OCI-LY1 (cell line): ENCODE data around the gene ST3GAL4.

Experiments
- H2AFZ ChIP-seq: fragments of 200-600 bp; sonication (generic), shearing (Covaris generic); 2 replicates; pipeline ENCODE4 v1.6.0; 2014; ENCODE audit warnings: antibody characterized with exemption, mild to moderate bottlenecking, low read length
- H3F3A ChIP-seq: fragments of 200-600 bp; sonication (generic), shearing (Covaris generic); 2 replicates; pipeline ENCODE4 v1.6.0; 2014; ENCODE audit warnings: mild to moderate bottlenecking, antibody characterized with exemption, low read length, moderate library complexity; ENCODE audit not compliant: insufficient read depth
- H3K27ac ChIP-seq: fragments of 200-600 bp; sonication (generic); 2 replicates; pipeline ENCODE4 v1.5.1; 2014; ENCODE audit warnings: low read length, mixed run types, mild to moderate bottlenecking, low read depth; ENCODE audit not compliant: poor library complexity, severe bottlenecking
- H3K27me3 ChIP-seq: fragments of 200-600 bp; sonication (generic); 2 replicates; pipeline ENCODE4 v1.6.0; 2014; ENCODE audit warnings: antibody characterized with exemption, mild to moderate bottlenecking, low read length, moderate library complexity; ENCODE audit not compliant: insufficient read depth
- H3K36me3 ChIP-seq: fragments of 200-600 bp; sonication (generic); 2 replicates; pipeline ENCODE4 v1.6.1; 2014; ENCODE audit warnings: mild to moderate bottlenecking, antibody characterized with exemption, low read length, moderate library complexity, mixed read lengths; ENCODE audit not compliant: insufficient read depth
- H3K4me1 ChIP-seq: fragments of 200-600 bp; sonication (generic); 2 replicates; pipeline ENCODE4 v1.5.1; 2014; ENCODE audit warnings: mild to moderate bottlenecking, low read length, moderate library complexity; ENCODE audit not compliant: insufficient read depth, severe bottlenecking
- H3K4me2 ChIP-seq: fragments of 200-600 bp; sonication (generic), shearing (Covaris generic); 2 replicates; pipeline ENCODE4 v1.6.1; 2014; ENCODE audit warnings: low read length
- H3K4me3 ChIP-seq: fragments of 200-600 bp; sonication (generic); 2 replicates; pipeline ENCODE4 v1.5.1; 2014; ENCODE audit warnings: low read length, low read depth, mild to moderate bottlenecking, mixed read lengths; ENCODE audit not compliant: poor library complexity, severe bottlenecking
- H3K79me2 ChIP-seq: fragments of 200-600 bp; shearing (Covaris generic); 2 replicates; pipeline ENCODE4 v1.6.1; 2016; ENCODE audit warnings: mixed run types, low read length, mixed read lengths; ENCODE audit not compliant: insufficient read depth
- H3K9ac ChIP-seq: fragments of 200-600 bp; sonication (generic), shearing (Covaris generic); 2 replicates; pipeline ENCODE4 v1.6.1; 2014; ENCODE audit warnings: mild to moderate bottlenecking, low read length, mixed read lengths
- H3K9me2 ChIP-seq: fragments of 200-600 bp; sonication (generic), shearing (Covaris generic); 2 replicates; pipeline ENCODE4 v1.6.1; 2014; ENCODE audit warnings: low read depth, mild to moderate bottlenecking, low read length, mixed read lengths
- H3K9me3 ChIP-seq: fragments of 200-600 bp; shearing (Covaris generic); 2 replicates; pipeline ENCODE4 v1.6.1; 2014; ENCODE audit warnings: low read length, mixed read lengths
- H4K20me1 ChIP-seq: fragments of 200-600 bp; sonication (generic), shearing (Covaris generic); 2 replicates; pipeline ENCODE4 v1.6.0; 2016; ENCODE audit warnings: mild to moderate bottlenecking, low read length; ENCODE audit not compliant: insufficient read depth
- CTCF ChIP-seq: fragments of 200-600 bp; sonication (generic), shearing (Covaris generic); IDR thresholded peaks from 2 replicates; pipeline ENCODE4 v1.5.1; 2017; ENCODE audit warnings: mild to moderate bottlenecking, antibody characterized with exemption, low read length, moderate library complexity, mixed read lengths
- EZH2 ChIP-seq: fragments of 200-600 bp; sonication (generic), shearing (Covaris generic); IDR thresholded peaks from 2 replicates; pipeline ENCODE4 v1.8.0; 2017; ENCODE audit warnings: borderline replicate concordance, mixed run types, mild to moderate bottlenecking, antibody characterized with exemption, low read length, moderate library complexity, mixed read lengths

ST3GAL4 gene

GRCh38 chr11:126337474-126338241, 17.8 kb upstream of the ST3GAL4 start:
- no peaks in the 10 kb centered on the region for H3K27me3 ChIP-seq
- TF ChIP-seq CTCF (no peak), EZH2 (no peak)
- no peak overlapping the region for H2AFZ ChIP-seq
- H3K36me3 ChIP-seq: peaks cover 54% of the 10 kb centered on the region
- H3K79me2 ChIP-seq: no peaks in the 10 kb centered on the region
- no peak overlapping the region for H3K4me3 ChIP-seq
- H3K4me1 ChIP-seq: no peaks in the 10 kb centered on the region
- H4K20me1 ChIP-seq: no peaks in the 10 kb centered on the region
- no peak overlapping the region for H3K4me2 ChIP-seq
- no peak overlapping the region for H3K27ac ChIP-seq
- no peaks in the 10 kb centered on the region for H3K9me3 ChIP-seq
- no peaks in the 10 kb centered on the region for H3K9me2 ChIP-seq
- no peaks in the 10 kb centered on the region for H3F3A ChIP-seq
- H3K9ac ChIP-seq: no peak overlapping the region

DNA sequence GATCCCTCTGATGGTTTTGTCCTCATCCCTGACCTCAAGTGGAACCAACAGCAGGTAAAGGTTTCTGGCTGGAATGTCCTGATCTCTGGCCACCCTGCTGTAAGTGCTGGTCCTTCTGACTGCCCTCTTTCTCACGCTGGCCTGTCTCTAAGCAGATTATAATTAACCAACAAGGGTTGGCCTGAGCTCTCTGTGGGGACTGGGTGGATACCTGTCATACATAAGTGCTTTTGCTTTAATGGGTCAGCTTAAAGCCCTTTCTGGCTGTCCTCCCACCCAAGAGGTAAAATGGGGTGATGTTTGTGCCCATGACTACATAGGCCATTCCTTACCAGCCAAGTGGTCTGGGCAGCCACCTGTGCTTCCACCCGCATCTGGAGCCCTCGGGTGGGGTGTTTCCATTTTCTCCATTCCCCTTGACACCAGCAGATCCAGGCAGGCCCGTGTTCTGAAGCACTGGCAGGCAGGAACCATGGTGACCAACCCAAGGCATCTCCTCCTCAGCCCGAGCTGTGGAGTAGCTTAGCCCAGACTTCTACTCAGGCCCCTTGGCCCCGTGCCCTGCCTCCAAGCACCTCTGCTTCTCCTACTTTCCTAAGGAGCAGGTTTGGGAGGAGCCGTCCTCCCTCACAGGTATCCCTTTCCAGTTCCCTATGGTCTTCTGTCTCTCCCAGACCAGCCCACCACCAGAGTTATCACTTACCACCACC, 17.0 kb upstream of the ST3GAL4 start:
- Histone ChIP-seq H3K9me2 (no peaks in the 10 kb centered on the region), H3K4me2 (no peak overlapping the region), H3F3A (no peaks in the 10 kb centered on the region), H4K20me1 (no peaks in the 10 kb centered on the region), H3K9ac (no peak overlapping the region), H3K27me3 (no peaks in the 10 kb centered on the region), H3K79me2 (no peaks in the 10 kb centered on the region), H3K4me3 (no peak overlapping the region), H3K4me1 (no peaks in the 10 kb centered on the region), H3K27ac (no peak overlapping the region), H3K36me3 (peaks cover 53% of the 10 kb centered on the region; the same call in 1 of the 2 replicates), H2AFZ (no peak overlapping the region), H3K9me3 (no peaks in the 10 kb centered on the region)
- no peak for TF ChIP-seq EZH2
- no peak for TF ChIP-seq CTCF

DNA sequence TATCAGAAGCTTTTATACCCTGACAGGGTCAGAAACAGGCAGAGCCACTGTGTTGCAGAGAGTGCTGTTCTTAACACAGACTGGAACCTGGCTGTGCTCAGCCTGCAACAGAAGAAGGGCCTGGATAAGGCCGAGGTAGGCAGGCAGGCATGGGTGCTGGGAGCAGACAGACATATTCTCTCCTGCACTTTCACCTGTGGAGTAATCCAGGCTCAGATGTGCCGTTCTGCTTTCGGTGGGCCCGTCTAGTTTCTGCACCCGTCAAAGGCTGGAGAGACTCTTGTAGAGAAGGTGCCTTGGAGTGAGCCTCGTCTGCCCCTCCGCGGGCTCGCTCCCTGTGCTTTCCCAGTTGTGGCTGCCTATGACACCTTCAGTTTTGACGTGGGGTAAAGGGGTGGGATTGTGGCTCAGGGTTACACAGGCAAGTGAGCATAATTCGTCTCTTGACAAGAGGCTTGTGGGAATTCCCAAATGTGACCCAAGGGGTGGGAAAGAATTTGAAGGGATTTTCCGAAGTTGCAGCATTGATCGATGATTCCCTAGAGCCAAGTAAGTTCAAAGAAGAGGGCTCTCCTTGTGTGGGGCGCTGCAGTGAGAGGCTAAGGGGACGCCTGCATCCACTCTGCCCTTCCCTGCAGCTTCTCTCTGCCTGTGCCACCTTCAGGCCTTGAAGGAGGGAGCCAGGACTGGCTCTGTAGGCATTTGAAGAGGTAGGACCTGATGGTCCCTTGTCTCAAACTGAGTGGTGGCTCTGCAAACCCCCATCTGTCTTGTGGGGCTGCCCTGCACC, 16.2 kb upstream of the ST3GAL4 start:
- no peak for TF ChIP-seq CTCF
- no peak for TF ChIP-seq EZH2
- peaks cover 56% of the 10 kb centered on the region; the same call in 1 of the 2 replicates for H3K36me3 ChIP-seq
- H3K4me3 ChIP-seq: no peak overlapping the region
- no peak overlapping the region for H2AFZ ChIP-seq
- H3K27ac ChIP-seq: no peak overlapping the region
- H3K4me2 ChIP-seq: no peak overlapping the region
- H3K9me2 ChIP-seq: no peaks in the 10 kb centered on the region
- H4K20me1 ChIP-seq: no peaks in the 10 kb centered on the region
- H3K4me1 ChIP-seq: no peaks in the 10 kb centered on the region
- H3K9me3 ChIP-seq: no peaks in the 10 kb centered on the region
- H3K79me2 ChIP-seq: no peaks in the 10 kb centered on the region
- no peaks in the 10 kb centered on the region for H3F3A ChIP-seq
- H3K27me3 ChIP-seq: no peaks in the 10 kb centered on the region
- no peak overlapping the region for H3K9ac ChIP-seq
